Measurements from ENCODE around the gene ENPP6.

The ENPP6 gene

DNA sequence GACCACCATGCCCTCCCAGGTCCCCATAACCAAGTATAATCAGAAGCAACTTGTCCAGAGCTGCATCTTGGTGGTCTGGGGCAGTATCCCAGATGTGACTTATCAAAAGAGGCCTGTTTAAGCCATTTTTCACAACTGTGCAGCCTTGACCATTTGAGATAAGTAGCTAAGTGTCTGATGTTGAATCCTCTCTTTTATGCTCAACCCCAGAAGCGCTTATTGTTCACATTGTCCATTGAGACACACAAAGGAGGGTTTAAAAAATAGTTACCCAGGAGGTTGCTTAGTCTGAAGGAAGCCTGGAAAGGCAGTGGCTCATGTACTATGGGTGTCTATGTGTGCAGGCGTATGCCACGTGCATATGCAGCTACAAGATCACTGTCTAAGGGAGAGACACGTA is 27.0 kb downstream of the ENPP6 start:
- DNase-seq (ENCODE audit: low read depth, low spot score), result no peak

DNA sequence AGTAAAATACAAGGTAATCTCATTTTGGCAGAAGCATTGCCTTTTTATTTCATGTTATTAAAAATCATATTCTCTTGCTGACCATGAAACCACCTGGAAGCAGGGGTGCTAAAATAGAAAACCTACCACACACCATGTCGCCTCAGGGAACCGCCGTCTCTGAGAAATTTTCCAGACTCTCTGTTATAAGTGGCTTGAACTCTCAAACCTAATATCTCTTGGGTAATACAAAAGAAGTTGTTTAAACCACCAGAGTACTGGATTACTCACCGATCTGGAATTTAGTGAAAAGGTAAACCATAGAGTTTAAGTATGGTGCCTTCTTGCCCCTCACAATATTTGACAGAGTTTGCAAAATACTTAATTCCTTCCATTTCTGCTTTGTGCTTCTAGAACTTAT is 27.7 kb downstream of the ENPP6 start:
- no peak for DNase-seq (ENCODE audit: low read depth, low spot score)

DNA sequence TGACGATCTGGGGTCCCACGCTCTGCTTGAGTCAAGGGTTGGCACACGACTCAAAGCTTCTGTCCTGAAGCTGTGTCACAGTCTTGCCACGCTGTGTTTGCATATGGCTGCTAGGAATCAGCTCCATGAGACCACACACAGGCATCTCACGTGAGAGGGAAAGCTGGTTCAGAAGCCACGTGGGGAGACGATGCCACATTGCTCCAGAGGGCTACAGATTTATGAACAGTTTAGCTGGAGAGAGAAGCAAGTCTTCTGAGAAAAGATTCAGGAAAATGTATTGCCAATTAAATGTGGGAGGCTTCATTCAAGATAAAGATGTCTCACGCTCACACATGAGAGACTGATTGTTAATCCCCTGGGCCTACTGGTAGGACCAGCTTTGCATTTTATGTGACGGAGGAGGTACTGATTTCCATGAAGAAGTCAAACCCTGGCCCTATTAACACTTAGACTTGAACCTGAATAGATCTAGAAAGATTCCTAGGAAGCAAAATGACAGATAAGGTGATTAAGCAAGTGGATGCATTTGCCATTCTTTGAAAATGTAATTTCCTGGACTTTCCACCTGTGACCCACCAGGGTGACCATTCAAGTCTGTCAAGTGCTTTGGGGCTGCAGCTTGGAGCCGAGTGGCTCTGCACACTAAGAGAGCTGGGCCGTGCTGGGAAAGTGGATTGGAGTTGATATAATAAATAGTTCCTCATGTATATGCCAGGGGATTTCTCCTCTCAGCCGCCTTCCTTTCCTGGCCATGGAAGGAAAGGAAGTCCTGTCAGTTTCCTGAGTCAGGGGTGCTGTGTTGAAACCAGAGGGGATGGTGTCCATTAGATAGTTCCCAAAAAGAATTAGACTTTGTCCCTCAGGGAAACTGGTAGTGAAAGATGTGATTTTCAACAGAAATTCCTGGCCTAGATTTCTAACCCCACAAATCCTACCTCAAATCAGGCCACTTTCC is 29.0 kb downstream of the ENPP6 start:
- DNase-seq (ENCODE audit: low read depth, low spot score), result no peak

- DNase-seq (ENCODE audit: low read depth, low spot score), result peak; percentile 90
These were observed 40.4 kb downstream of the ENPP6 start for GRCh38 chr4:184177271-184177670.

GRCh38 chr4:184174571-184175488 is 42.8 kb downstream of the ENPP6 start:
- DNase-seq (ENCODE audit: low read depth, low spot score), result no peak

GRCh38 chr4:184171011-184171410 is 46.7 kb downstream of the ENPP6 start:
- peak; percentile 56 for DNase-seq (ENCODE audit: low read depth, low spot score)

GRCh38 chr4:184169225-184169867 is 48.3 kb downstream of the ENPP6 start:
- DNase-seq (ENCODE audit: low read depth, low spot score), result peak; percentile 33

- DNase-seq (ENCODE audit: low read depth, low spot score), result peak; percentile 95
These were observed 49.2 kb downstream of the ENPP6 start for GRCh38 chr4:184168406-184169019.

DNA sequence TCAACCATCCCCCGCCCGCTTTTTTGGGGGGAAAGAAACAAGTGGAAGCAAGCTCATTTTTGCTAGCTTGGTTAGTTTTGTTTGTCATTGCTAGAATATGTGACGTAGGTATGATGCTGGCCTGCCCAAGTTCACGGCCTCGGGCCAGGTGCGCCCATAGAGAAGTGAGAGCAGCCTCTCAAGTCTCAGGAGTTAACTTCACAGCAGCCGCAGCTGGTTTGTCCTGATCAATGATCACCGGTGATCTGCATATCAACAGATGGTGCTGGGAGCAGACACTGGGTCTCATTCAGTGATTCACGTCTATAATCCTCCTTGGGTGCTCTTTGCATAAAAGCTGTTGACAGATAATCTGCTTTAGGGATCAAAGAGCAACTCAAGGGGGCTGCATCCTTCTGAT is 50.1 kb downstream of the ENPP6 start:
- peak; percentile 76 for DNase-seq (ENCODE audit: low read depth, low spot score)

- DNase-seq (ENCODE audit: low read depth, low spot score), result peak; percentile 36
These were observed 50.9 kb downstream of the ENPP6 start for GRCh38 chr4:184166736-184167135.

- peak; percentile 65 for DNase-seq (ENCODE audit: low read depth, low spot score)
These were observed 52.4 kb downstream of the ENPP6 start for GRCh38 chr4:184165291-184165690.

DNA sequence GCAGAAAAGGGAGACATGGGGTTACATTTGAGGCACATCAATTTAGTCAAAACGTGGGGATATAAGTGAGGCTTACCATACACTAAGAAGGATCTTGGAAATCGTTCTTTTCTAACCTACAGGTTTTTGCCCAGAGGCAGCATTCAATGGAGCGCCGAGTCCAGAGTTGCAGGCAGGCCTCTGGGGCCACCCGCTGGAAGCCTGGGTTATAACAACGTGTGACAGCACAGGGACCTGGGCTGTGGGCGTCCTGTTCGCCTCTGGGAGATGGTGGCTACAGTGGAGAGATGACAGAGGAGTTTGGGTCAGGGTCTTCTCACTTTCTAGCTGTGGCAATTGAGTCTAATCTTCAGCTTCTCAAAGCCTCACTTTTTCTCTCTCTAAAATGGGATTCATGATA is 53.9 kb downstream of the ENPP6 start:
- peak; percentile 83 for DNase-seq (ENCODE audit: low read depth, low spot score)

- no peak for DNase-seq (ENCODE audit: low read depth, low spot score)
These were observed 55.1 kb downstream of the ENPP6 start for GRCh38 chr4:184162596-184162995.

- DNase-seq (ENCODE audit: low read depth, low spot score), result no peak
These were observed 60.4 kb downstream of the ENPP6 start for GRCh38 chr4:184157322-184157721.

DNA sequence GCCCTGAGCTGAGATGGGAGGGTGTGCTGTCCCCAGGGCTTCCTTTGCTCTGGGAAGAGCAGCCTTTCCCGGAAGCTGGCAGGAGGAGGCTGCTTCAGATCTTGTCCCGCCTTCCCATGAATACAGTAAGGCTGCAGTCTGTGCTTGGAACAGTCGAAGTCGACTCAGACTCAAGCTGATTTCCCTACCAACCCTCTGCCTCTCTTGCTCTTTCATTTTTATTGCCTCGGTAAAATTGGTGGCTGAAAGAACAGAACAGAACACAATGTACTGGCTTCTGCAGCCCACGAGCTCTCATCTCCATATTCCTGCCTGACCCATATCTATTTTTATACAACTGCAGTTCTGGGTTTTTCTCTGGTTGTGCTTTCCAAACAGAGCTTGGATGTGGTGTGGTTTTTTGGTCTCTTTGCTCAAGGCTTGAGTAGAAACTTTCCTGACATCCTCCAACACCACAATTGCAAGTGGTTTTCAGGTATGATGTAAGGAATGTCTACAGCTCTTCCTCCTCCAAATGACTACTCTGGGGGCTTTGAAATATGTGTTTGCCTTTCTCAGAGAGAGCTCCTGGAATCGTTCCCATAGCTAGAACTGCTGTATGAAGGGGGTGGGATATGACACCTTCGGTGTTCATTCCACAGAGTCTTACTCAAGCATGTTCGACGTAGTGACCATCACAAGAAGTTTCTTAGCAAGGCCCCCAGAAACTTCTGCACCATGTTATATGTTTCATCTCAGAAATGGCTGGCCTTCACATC is 61.3 kb downstream of the ENPP6 start:
- no peak for DNase-seq (ENCODE audit: low read depth, low spot score)

- DNase-seq (ENCODE audit: low read depth, low spot score), result no peak
These were observed 63.5 kb downstream of the ENPP6 start for GRCh38 chr4:184154199-184154598.

- no peak for DNase-seq (ENCODE audit: low read depth, low spot score)
These were observed 63.9 kb downstream of the ENPP6 start for GRCh38 chr4:184153781-184154180.

DNA sequence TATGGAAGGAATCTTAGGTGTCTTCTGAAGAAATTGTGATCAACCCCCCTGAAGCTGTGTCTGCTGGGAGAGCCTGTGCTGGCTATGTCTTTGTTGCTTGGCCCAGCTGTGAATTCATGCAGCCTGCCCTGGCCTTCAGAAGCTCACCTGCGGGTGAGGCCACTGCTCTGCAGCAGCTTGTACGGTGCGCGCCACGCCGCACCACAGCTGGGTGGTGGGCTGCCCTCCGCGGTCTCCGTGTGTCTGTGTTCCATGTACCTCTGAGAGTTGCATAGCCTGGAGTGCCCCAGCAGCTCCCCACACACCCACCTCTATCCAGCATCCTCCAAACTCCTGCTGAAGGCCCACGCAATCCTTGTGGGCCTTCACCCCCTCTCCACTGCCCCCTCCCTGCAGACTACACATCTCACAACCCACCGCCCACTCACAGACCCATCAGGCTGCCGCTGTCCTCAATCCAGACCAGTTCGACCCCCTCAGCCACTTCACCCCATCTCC is 65.6 kb downstream of the ENPP6 start:
- no peak for DNase-seq (ENCODE audit: low read depth, low spot score)

GRCh38 chr4:184150102-184150839 is 67.4 kb downstream of the ENPP6 start:
- DNase-seq (ENCODE audit: low read depth, low spot score), result no peak

Measured in ELF-1 (cell line).